A673 (cell line): ENCODE results near the gene ARHGEF7. TPM values are rescaled to one million over a fixed set of nuclear protein-coding genes. Genes with fewer than 3 reads are reported as not detected.

Experiments used
- BruUV-seq: library from RNA; stranded (reverse); fragments of 400-500 nt; replicated peaks from 2 replicates; lab custom pipeline; 2021; lab: Mats Ljungman, UMichigan
- CTCF ChIA-PET: fragments of 300-600 bp; sonication (Branson Sonifier 250); formaldehyde crosslinking; loops from one replicate; lab custom pipeline; 2022; ENCODE audit warnings: antibody characterized with exemption; lab: Charles Lee
- POLR2A ChIA-PET: fragments of 300-600 bp; sonication (Branson Sonifier 250); formaldehyde crosslinking; loops from one replicate; lab custom pipeline; 2022; ENCODE audit warnings: antibody characterized with exemption; ENCODE audit not compliant: low non-redundant PET; lab: Charles Lee
- DNase-seq: peaks from one replicate; pipeline ENCODE4 v3.0.0-alpha.2; 2015; ENCODE audit warnings: low spot score
- H3K27ac ChIP-seq: fragments of 200-600 bp; sonication (generic); 2 replicates; pipeline ENCODE4 v1.5.1; 2016; ENCODE audit warnings: mixed run types, low read depth, mild to moderate bottlenecking, mixed read lengths, antibody characterized with exemption, low read length; ENCODE audit not compliant: poor library complexity, severe bottlenecking
- H3K27me3 ChIP-seq: fragments of 200-600 bp; sonication (generic); replicated peaks from 2 replicates; pipeline ENCODE4 v1.6.1; 2017; ENCODE audit warnings: mixed run types, low read depth, mild to moderate bottlenecking, mixed read lengths, antibody characterized with exemption, low read length; ENCODE audit not compliant: insufficient read depth, poor library complexity
- H3K36me3 ChIP-seq: fragments of 200-600 bp; sonication (generic); 2 replicates; pipeline ENCODE4 v1.6.1; 2016; ENCODE audit warnings: mixed run types, mild to moderate bottlenecking, mixed read lengths, antibody characterized with exemption, low read length; ENCODE audit not compliant: insufficient read depth, poor library complexity, severe bottlenecking
- H3K4me1 ChIP-seq: fragments of 200-600 bp; sonication (generic); 2 replicates; pipeline ENCODE4 v1.6.1; 2017; ENCODE audit warnings: mixed run types, mild to moderate bottlenecking, mixed read lengths, antibody characterized with exemption, low read length; ENCODE audit not compliant: insufficient read depth, poor library complexity, severe bottlenecking
- H3K4me3 ChIP-seq: fragments of 200-600 bp; sonication (generic); 2 replicates; pipeline ENCODE4 v1.5.1; 2016; ENCODE audit warnings: low read depth, mixed run types, mild to moderate bottlenecking, mixed read lengths, low read length; ENCODE audit not compliant: poor library complexity, severe bottlenecking
- H3K9me3 ChIP-seq: fragments of 200-600 bp; sonication (generic); 2 replicates; pipeline ENCODE4 v1.6.1; 2016; ENCODE audit warnings: mixed run types, low read depth, mild to moderate bottlenecking, mixed read lengths, antibody characterized with exemption, low read length; ENCODE audit not compliant: poor library complexity, severe bottlenecking
- EZH2 ChIP-seq: fragments of 200-600 bp; sonication (generic); IDR thresholded peaks from 2 replicates; pipeline ENCODE4 v1.6.1; 2017; ENCODE audit warnings: borderline replicate concordance, low read depth, mild to moderate bottlenecking, mixed read lengths, antibody characterized with exemption, low read length; ENCODE audit not compliant: poor library complexity, severe bottlenecking
- intact Hi-C: fragments of 100-400 bp; cut with micrococcal nuclease; formaldehyde crosslinking; loops from one replicate; pipeline ENCODE4 v1.10.0; 2022; ENCODE audit not compliant: unreplicated experiment
- total RNA-seq: library from RNA; stranded (reverse); gene quantifications from 2 replicates; pipeline ENCODE4 v1.2.3, GENCODE V29; 2021
- TF ChIP-seq, protein P1 (sequence below): fragments of 300-800, 200-600 bp; sonication (generic); conservative IDR thresholded peaks from 2 replicates; pipeline ENCODE4 v1.5.1; 2017; ENCODE audit warnings: low read depth, mild to moderate bottlenecking, antibody characterized with exemption, low read length, moderate library complexity, mixed read lengths

Gene ARHGEF7
- total RNA-seq, 1 experiment from 2014 or later: 39.9 TPM

- Histone ChIP-seq H3K27me3 (peaks cover 83% of the 10 kb centered on the region), H3K4me1 (no peaks in the 10 kb centered on the region), H3K27ac (no peak overlapping the region), H3K9me3 (no peaks in the 10 kb centered on the region), H3K36me3 (no peaks in the 10 kb centered on the region), H3K4me3 (no peak overlapping the region)
- ChIA-PET POLR2A (no interaction called here), CTCF (no interaction called here)
- no TSS peak for BruUV-seq
- no peak for DNase-seq
- TF ChIP-seq EZH2: no peak
- TF ChIP-seq, protein P1, sequence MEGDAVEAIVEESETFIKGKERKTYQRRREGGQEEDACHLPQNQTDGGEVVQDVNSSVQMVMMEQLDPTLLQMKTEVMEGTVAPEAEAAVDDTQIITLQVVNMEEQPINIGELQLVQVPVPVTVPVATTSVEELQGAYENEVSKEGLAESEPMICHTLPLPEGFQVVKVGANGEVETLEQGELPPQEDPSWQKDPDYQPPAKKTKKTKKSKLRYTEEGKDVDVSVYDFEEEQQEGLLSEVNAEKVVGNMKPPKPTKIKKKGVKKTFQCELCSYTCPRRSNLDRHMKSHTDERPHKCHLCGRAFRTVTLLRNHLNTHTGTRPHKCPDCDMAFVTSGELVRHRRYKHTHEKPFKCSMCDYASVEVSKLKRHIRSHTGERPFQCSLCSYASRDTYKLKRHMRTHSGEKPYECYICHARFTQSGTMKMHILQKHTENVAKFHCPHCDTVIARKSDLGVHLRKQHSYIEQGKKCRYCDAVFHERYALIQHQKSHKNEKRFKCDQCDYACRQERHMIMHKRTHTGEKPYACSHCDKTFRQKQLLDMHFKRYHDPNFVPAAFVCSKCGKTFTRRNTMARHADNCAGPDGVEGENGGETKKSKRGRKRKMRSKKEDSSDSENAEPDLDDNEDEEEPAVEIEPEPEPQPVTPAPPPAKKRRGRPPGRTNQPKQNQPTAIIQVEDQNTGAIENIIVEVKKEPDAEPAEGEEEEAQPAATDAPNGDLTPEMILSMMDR: no peak
- intact Hi-C loops: no loop called here
These were observed 25.5 kb downstream of the ARHGEF7 start for GRCh38 chr13:111140562-111141105.

- intact Hi-C loops: no loop called here
- no peak overlapping the region for H3K27ac ChIP-seq
- no peak for TF ChIP-seq EZH2
- TF ChIP-seq, protein P1: no peak
- H3K9me3 ChIP-seq: no peaks in the 10 kb centered on the region
- POLR2A ChIA-PET: no interaction called here
- DNase-seq: no peak
- no peaks in the 10 kb centered on the region for H3K4me1 ChIP-seq
- no peaks in the 10 kb centered on the region for H3K36me3 ChIP-seq
- CTCF ChIA-PET: no interaction called here
- no peak overlapping the region for H3K4me3 ChIP-seq
- H3K27me3 ChIP-seq: peaks cover 97% of the 10 kb centered on the region
- BruUV-seq: no TSS peak
These were observed 27.4 kb downstream of the ARHGEF7 start for GRCh38 chr13:111142472-111142871.

DNA sequence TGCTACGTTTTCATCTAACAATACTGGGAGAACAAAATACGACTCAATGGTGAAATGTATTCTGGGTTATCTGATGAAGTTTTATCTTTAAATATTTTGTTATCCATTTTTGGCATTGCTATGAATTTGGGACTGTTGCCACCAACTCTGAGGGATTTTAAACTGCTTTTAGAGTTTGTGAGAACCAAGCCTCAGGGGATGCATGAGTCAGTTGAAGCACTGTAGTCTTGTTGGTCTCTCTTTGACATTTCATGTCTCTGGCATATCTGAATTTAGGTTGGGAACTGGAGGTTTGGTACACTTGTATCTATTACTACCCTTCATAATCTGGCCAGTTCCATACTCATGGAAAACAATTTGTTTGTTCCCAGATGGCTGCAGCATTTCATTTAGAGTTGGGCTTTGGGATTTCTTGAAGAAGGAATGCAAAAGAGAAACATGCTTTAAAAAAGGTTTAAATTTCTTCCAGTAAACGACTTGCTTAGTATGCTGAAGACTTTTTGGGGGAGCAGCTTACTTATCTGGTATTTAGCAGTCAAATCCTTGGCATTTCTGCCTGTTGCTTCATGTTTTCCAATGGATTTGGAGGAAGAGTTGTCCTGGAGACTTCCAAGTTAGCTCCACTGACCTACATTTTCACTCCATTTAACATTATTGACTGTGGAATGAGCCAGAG lies 28.9 kb downstream of the ARHGEF7 start:
- H3K36me3 ChIP-seq: no peaks in the 10 kb centered on the region
- ChIA-PET CTCF (no interaction called here), POLR2A (no interaction called here)

More for the DNA sequence above, 28.9 kb downstream of the ARHGEF7 start:
- intact Hi-C loops: no loop called here
- Histone ChIP-seq H3K27me3 (peaks cover 96% of the 10 kb centered on the region), H3K27ac (no peak overlapping the region), H3K4me3 (no peak overlapping the region), H3K4me1 (no peaks in the 10 kb centered on the region), H3K9me3 (no peaks in the 10 kb centered on the region)
- no peak for TF ChIP-seq EZH2
- TF ChIP-seq, protein P1: no peak
- BruUV-seq: no TSS peak
- no peak for DNase-seq
